GM23338 (cell line): Measurements from ENCODE around the gene RGS3. TPM values are rescaled to one million over a fixed set of nuclear protein-coding genes. Genes with fewer than 3 reads are reported as not detected.

Source experiments
- ATAC-seq: fragments of 200-7000 bp; cut with Tn5 transposase; 3 replicates; pipeline ENCODE4 v1.9.1; 2020
- DNase-seq: peaks from one replicate; pipeline ENCODE4 v3.0.0-alpha.2; 2015; ENCODE audit warnings: low spot score
- H2AFZ ChIP-seq: fragments of 200-600 bp; sonication (generic); 2 replicates; pipeline ENCODE4 v1.8.0; 2016; ENCODE audit warnings: antibody characterized with exemption, mild to moderate bottlenecking, moderate library complexity
- H3F3A ChIP-seq: fragments of 200-600 bp; sonication (generic); replicated peaks from 2 replicates; pipeline ENCODE4 v1.8.0; 2017; ENCODE audit warnings: antibody characterized with exemption, mixed run types, low read depth
- H3K27ac ChIP-seq: fragments of 200-600 bp; sonication (generic); 2 replicates; pipeline ENCODE4 v1.6.1; 2016; ENCODE audit warnings: low read depth
- H3K27me3 ChIP-seq: fragments of 200-600 bp; sonication (generic); 2 replicates; pipeline ENCODE4 v1.8.0; 2016; ENCODE audit warnings: mild to moderate bottlenecking, mixed run types, moderate library complexity; ENCODE audit not compliant: insufficient read depth
- H3K36me3 ChIP-seq: fragments of 200-600 bp; sonication (generic); 2 replicates; pipeline ENCODE4 v1.8.0; 2016; ENCODE audit warnings: mild to moderate bottlenecking; ENCODE audit not compliant: insufficient read depth
- H3K4me1 ChIP-seq: fragments of 200-600 bp; sonication (generic); 2 replicates; pipeline ENCODE4 v1.8.0; 2016; ENCODE audit warnings: mild to moderate bottlenecking, moderate library complexity; ENCODE audit not compliant: insufficient read depth
- H3K4me2 ChIP-seq: fragments of 200-600 bp; sonication (generic); 2 replicates; pipeline ENCODE4 v1.7.1; 2017; ENCODE audit warnings: mixed run types
- H3K4me3 ChIP-seq: fragments of 200-600 bp; sonication (generic); 2 replicates; pipeline ENCODE4 v1.6.1; 2016; ENCODE audit warnings: mixed run types
- H3K79me2 ChIP-seq: fragments of 200-600 bp; sonication (generic); replicated peaks from 2 replicates; pipeline ENCODE4 v1.8.0; 2017; ENCODE audit warnings: mild to moderate bottlenecking; ENCODE audit not compliant: insufficient read depth
- H3K9me2 ChIP-seq: fragments of 200-600 bp; sonication (generic); 2 replicates; pipeline ENCODE4 v1.8.0; 2017; ENCODE audit not compliant: insufficient read depth
- H4K20me1 ChIP-seq: fragments of 200-600 bp; sonication (generic); replicated peaks from 2 replicates; pipeline ENCODE4 v1.8.0; 2017; ENCODE audit warnings: mild to moderate bottlenecking; ENCODE audit not compliant: insufficient read depth
- H3K27ac Mint-ChIP-seq: 2 replicates; pipeline ENCODE4 v1.8.0; 2020; ENCODE audit warnings: inconsistent platforms, mild to moderate bottlenecking, moderate library complexity, mixed read lengths
- H3K27me3 Mint-ChIP-seq: 3 replicates; pipeline ENCODE4 v1.8.0; 2022; ENCODE audit warnings: low read depth, mild to moderate bottlenecking, moderate library complexity, mixed read lengths, inconsistent platforms; ENCODE audit not compliant: insufficient read depth, poor library complexity
- H3K36me3 Mint-ChIP-seq: 3 replicates; pipeline ENCODE4 v1.8.0; 2021; ENCODE audit warnings: low read depth, mild to moderate bottlenecking, inconsistent platforms, moderate library complexity, mixed read lengths
- H3K4me1 Mint-ChIP-seq: 3 replicates; pipeline ENCODE4 v1.8.0; 2020; ENCODE audit warnings: mild to moderate bottlenecking, inconsistent platforms, mixed read lengths
- H3K4me3 Mint-ChIP-seq: 3 replicates; pipeline ENCODE4 v1.8.0; 2021; ENCODE audit warnings: moderate library complexity, mild to moderate bottlenecking, inconsistent platforms, mixed read lengths
- H3K9me3 Mint-ChIP-seq: 3 replicates; pipeline ENCODE4 v1.8.0; 2020; ENCODE audit warnings: moderate library complexity, mild to moderate bottlenecking, inconsistent platforms, mixed read lengths
- CREB1 ChIP-seq: fragments of 250-450 bp; sonication (Bioruptor Pico); IDR thresholded peaks from 2 replicates; pipeline ENCODE4 v1.5.0; 2020; ENCODE audit warnings: low read depth, mild to moderate bottlenecking, moderate library complexity
- CTCF ChIP-seq, 2 experiments: fragments of 200-600 bp in 1 of 2; sonication (generic) in 1 of 2; conservative IDR thresholded peaks; 2 replicates each; pipeline versions ENCODE4 v1.5.1 to v1.6.1; 2016 to 2017; ENCODE audit warnings: antibody characterized with exemption in 2 of 2, low read depth in 2 of 2, mild to moderate bottlenecking in 2 of 2, moderate library complexity in 1 of 2
- ETS1 ChIP-seq: IDR thresholded peaks from 2 replicates; pipeline ENCODE4 v1.6.1; 2016; ENCODE audit warnings: antibody characterized with exemption
- EZH2 ChIP-seq: fragments of 200-600 bp; sonication (generic); IDR thresholded peaks from one replicate; pipeline ENCODE4 v1.8.0; 2017; ENCODE audit warnings: antibody characterized with exemption, mild to moderate bottlenecking, low read depth; ENCODE audit not compliant: unreplicated experiment
- EZH2phosphoT487 ChIP-seq: fragments of 200-600 bp; sonication (generic); IDR thresholded peaks from one replicate; pipeline ENCODE4 v1.8.1; 2018; ENCODE audit warnings: antibody characterized with exemption; ENCODE audit not compliant: unreplicated experiment
- NANOG ChIP-seq: IDR thresholded peaks from 2 replicates; pipeline ENCODE4 v1.6.1; 2016; ENCODE audit warnings: antibody characterized with exemption, borderline replicate concordance
- POLR2AphosphoS5 ChIP-seq: IDR thresholded peaks from 2 replicates; pipeline ENCODE4 v1.6.1; 2016; ENCODE audit warnings: antibody characterized with exemption, low read depth
- REST ChIP-seq: IDR thresholded peaks from one replicate; pipeline ENCODE4 v1.6.1; 2018; ENCODE audit warnings: antibody characterized with exemption; ENCODE audit not compliant: unreplicated experiment
- STAT1 ChIP-seq: IDR thresholded peaks from one replicate; pipeline ENCODE4 v1.6.1; 2016; ENCODE audit warnings: antibody characterized with exemption; ENCODE audit not compliant: unreplicated experiment
- ZNF114 ChIP-seq: fragments of 250-450 bp; sonication (Bioruptor Pico); IDR thresholded peaks from 2 replicates; pipeline ENCODE4 v1.5.0; 2020; ENCODE audit warnings: mild to moderate bottlenecking, moderate library complexity
- ZNF331 ChIP-seq: fragments of 250-450 bp; sonication (Bioruptor Pico); IDR thresholded peaks from 2 replicates; pipeline ENCODE4 v1.5.0; 2020; ENCODE audit warnings: low read depth, mild to moderate bottlenecking, moderate library complexity
- polyA plus RNA-seq: library from polyadenylated mRNA; unstranded; fragments of >200 nt; fragmentation: Nextera tagmentation; extraction: Ambion mirVana; gene quantifications from 2 replicates; pipeline ENCODE4 v1.2.1, GENCODE V29; 2016
- total RNA-seq: library from RNA; depleted of rRNA; stranded (reverse); fragments of >200 nt; shearing (Covaris generic); gene quantifications from 2 replicates; pipeline ENCODE4 v1.2.3, GENCODE V29; 2014

RGS3 gene
- total and polyA plus RNA-seq, 2 experiments from 2014 or later: 14.2 to 24.3 TPM

GRCh38 chr9:113477661-113478060, 14.1 kb downstream of the RGS3 start (continued):
- no peak for TF ChIP-seq REST
- no peak for TF ChIP-seq CREB1
- TF ChIP-seq CTCF (conservative IDR thresholded peaks at IDR 0.05; ENCODE audit: low read depth in 2 of 2): no peak
- TF ChIP-seq EZH2phosphoT487: no peak
- no peak for TF ChIP-seq POLR2AphosphoS5
- no peak for TF ChIP-seq STAT1
- TF ChIP-seq ZNF331 (CRISPR knock-in tag): no peak
- TF ChIP-seq NANOG: no peak
- no peak for TF ChIP-seq ZNF114

GRCh38 chr9:113479174-113479621, 15.7 kb downstream of the RGS3 start:
- Mint-ChIP-seq H3K27me3 (peaks cover 1% of the 10 kb centered on the region), H3K9me3 (no peaks in the 10 kb centered on the region), H3K4me1 (peaks cover 16% of the 10 kb centered on the region), H3K4me3 (no peak overlapping the region), H3K36me3 (no peaks in the 10 kb centered on the region), H3K27ac (no peak overlapping the region)
- Histone ChIP-seq H3K9me2 (no peaks in the 10 kb centered on the region), H4K20me1 (no peaks in the 10 kb centered on the region), H3K27me3 (no peaks in the 10 kb centered on the region), H3K79me2 (no peaks in the 10 kb centered on the region), H3K4me2 (no peak overlapping the region), H3K27ac (no peak overlapping the region), H2AFZ (no peak overlapping the region), H3K4me1 (0 out of 2 replicates have a peak, but pooled peaks cover 3% of the 10 kb centered on the region), H3F3A (no peaks in the 10 kb centered on the region), H3K4me3 (no peak overlapping the region), H3K36me3 (no peaks in the 10 kb centered on the region)
- ATAC-seq (peak; percentile 47), DNase-seq (no peak)
- TF ChIP-seq CREB1 (no peak), EZH2 (no peak), NANOG (no peak), ETS1 (no peak), EZH2phosphoT487 (no peak), REST (no peak), POLR2AphosphoS5 (no peak), ZNF114 (no peak), STAT1 (no peak), CTCF (conservative IDR thresholded peaks at IDR 0.05; ENCODE audit: low read depth in 2 of 2) (no peak), ZNF331 (CRISPR knock-in tag) (no peak)
